K562 (cell line): ENCODE measurements around the gene TIMM44. TPM values are rescaled to one million over a fixed set of nuclear protein-coding genes. Genes with fewer than 3 reads are reported as not detected.

Experiments
- ATAC-seq: fragments of 200-7000 bp; cut with Tn5 transposase; 3 replicates; pipeline ENCODE4 v1.9.1; 2020; ENCODE audit warnings: moderate library complexity
- BruUV-seq: library from RNA; stranded (reverse); fragments of 400-500 nt; replicated peaks from 2 replicates; lab custom pipeline; 2021; lab: Mats Ljungman, UMichigan
- CTCF ChIA-PET: fragments of 300-600 bp; formaldehyde crosslinking; extraction: SDS; loops from one replicate; lab custom pipeline; 2021; ENCODE audit warnings: low intra/inter-chr PET ratio; lab: Yijun Ruan, JAX
- POLR2A ChIA-PET: fragments of 300-600, 350-650 bp; sonication (Branson Sonifier 250); formaldehyde crosslinking; extraction: SDS; loops from one replicate; lab custom pipeline; 2021; ENCODE audit warnings: antibody characterized with exemption, inconsistent platforms; lab: Yijun Ruan, JAX
- DNase-seq, 4 experiments: peaks; one replicate each; pipeline versions ENCODE4 v3.0.0 to v3.0.0-alpha.2; 2011 to 2018; ENCODE audit warnings: low spot score in 3 of 4, mixed read lengths in 3 of 4; ENCODE audit errors: extremely low read depth in 1 of 4
- FAIRE-seq: peaks from 2 replicates; lab custom pipeline; 2011; peaks lifted over from hg19 to GRCh38; lab: Jason Lieb, UNC
- H2AFZ ChIP-seq: 2 replicates; pipeline ENCODE4 v1.6.0; 2011; ENCODE audit warnings: low read depth, low read length, control low read depth, inconsistent platforms
- H3K27ac ChIP-seq: fragments of 200-600 bp; 3 replicates; pipeline ENCODE4 v1.8.0; 2011; ENCODE audit warnings: low read depth, mild to moderate bottlenecking, control low read depth, inconsistent platforms, low read length, moderate library complexity, mixed read lengths; ENCODE audit errors: extremely low read depth
- H3K27me3 ChIP-seq, 2 experiments: fragments of 300-600 bp in 1 of 2; 2 replicates in 1 of 2; 3 replicates in 1 of 2; pipeline versions ENCODE4 v1.6.0 to v1.8.0; 2011; ENCODE audit warnings: inconsistent platforms in 2 of 2, low read length in 2 of 2, mild to moderate bottlenecking in 1 of 2, mixed read lengths in 1 of 2, moderate library complexity in 1 of 2; ENCODE audit not compliant: control insufficient read depth in 2 of 2, insufficient read depth in 2 of 2
- H3K36me3 ChIP-seq: fragments of 300-600 bp; 3 replicates; pipeline ENCODE4 v1.8.0; 2011; ENCODE audit warnings: mild to moderate bottlenecking, low read length, inconsistent platforms; ENCODE audit not compliant: control insufficient read depth, insufficient read depth
- H3K4me1 ChIP-seq, 2 experiments: fragments of 200-600 bp in 1 of 2; replicated peaks in 1 of 2; 2 replicates in 1 of 2; 3 replicates in 1 of 2; pipeline versions ENCODE4 v1.5.1 to v1.8.0; 2011; ENCODE audit warnings: inconsistent platforms in 2 of 2, low read length in 2 of 2, mild to moderate bottlenecking in 1 of 2, mixed read lengths in 1 of 2, moderate library complexity in 1 of 2; ENCODE audit not compliant: control insufficient read depth in 2 of 2, insufficient read depth in 2 of 2
- H3K4me2 ChIP-seq: 2 replicates; pipeline ENCODE4 v1.6.1; 2011; ENCODE audit warnings: low read length, control low read depth, inconsistent platforms, mixed read lengths; ENCODE audit not compliant: insufficient read depth
- H3K4me3 ChIP-seq: fragments of 200-600 bp; sonication (generic), shearing (Covaris generic); 2 replicates; pipeline ENCODE4 v1.5.1; 2016; ENCODE audit warnings: control low read depth, inconsistent platforms
- H3K79me2 ChIP-seq: fragments of 200-600 bp; 3 replicates; pipeline ENCODE4 v1.8.0; 2011; ENCODE audit warnings: low read length, inconsistent platforms; ENCODE audit not compliant: control insufficient read depth, insufficient read depth
- H3K9ac ChIP-seq, 2 experiments: 2 replicates each; pipeline versions ENCODE4 v1.6.0 to v1.6.1; 2011; ENCODE audit warnings: low read depth in 2 of 2, low read length in 2 of 2, control low read depth in 1 of 2, inconsistent platforms in 1 of 2, mild to moderate bottlenecking in 1 of 2, mixed read lengths in 1 of 2; ENCODE audit not compliant: insufficient read depth in 1 of 2
- H3K9me1 ChIP-seq: one replicate; pipeline ENCODE4 v1.6.0; 2011; ENCODE audit warnings: inconsistent platforms, mild to moderate bottlenecking, low read length, moderate library complexity; ENCODE audit not compliant: control insufficient read depth, insufficient read depth
- H3K9me3 ChIP-seq: replicated peaks from 2 replicates; pipeline ENCODE4 v1.5.1; 2011; ENCODE audit warnings: low read depth, low read length, inconsistent platforms; ENCODE audit not compliant: control insufficient read depth, insufficient read depth
- H4K20me1 ChIP-seq: replicated peaks from 2 replicates; pipeline ENCODE4 v1.6.1; 2011; ENCODE audit warnings: low read length, inconsistent platforms, mixed read lengths; ENCODE audit not compliant: control insufficient read depth, insufficient read depth
- ARID1B ChIP-seq: fragments of 450-650 bp; IDR thresholded peaks from 2 replicates; pipeline ENCODE4 v1.6.1; 2016; ENCODE audit warnings: antibody characterized with exemption, mild to moderate bottlenecking, inconsistent platforms
- ASH1L ChIP-seq: fragments of 450-650 bp; IDR thresholded peaks from 2 replicates; pipeline ENCODE4 v1.6.1; 2018; ENCODE audit warnings: borderline replicate concordance, mild to moderate bottlenecking, low read depth; ENCODE audit not compliant: partially characterized antibody
- ATF7 ChIP-seq: fragments of 450-650 bp; IDR thresholded peaks from 2 replicates; pipeline ENCODE4 v1.7.1; 2014; ENCODE audit warnings: mild to moderate bottlenecking, moderate library complexity
- CHAMP1 ChIP-seq: fragments of 450-650 bp; IDR thresholded peaks from 2 replicates; pipeline ENCODE4 v1.6.1; 2016; ENCODE audit warnings: mild to moderate bottlenecking
- DPF2 ChIP-seq: fragments of 450-650 bp; IDR thresholded peaks from 2 replicates; pipeline ENCODE4 v1.6.1; 2016
- E2F4 ChIP-seq: sonication (generic); formaldehyde crosslinking; IDR thresholded peaks from 2 replicates; pipeline ENCODE4 v1.8.0; 2022; ENCODE audit warnings: mild to moderate bottlenecking, low read depth, missing genetic modification reagents
- ESRRA ChIP-seq: fragments of 450-650 bp; IDR thresholded peaks from 2 replicates; pipeline ENCODE4 v1.6.1; 2014; ENCODE audit warnings: low read depth, mild to moderate bottlenecking, moderate library complexity, borderline replicate concordance
- GABPB1 ChIP-seq: sonication (generic); formaldehyde crosslinking; IDR thresholded peaks from 2 replicates; pipeline ENCODE4 v1.8.0; 2022; ENCODE audit warnings: mild to moderate bottlenecking, missing genetic modification reagents
- GTF2A2 ChIP-seq: IDR thresholded peaks from 2 replicates; pipeline ENCODE4 v1.6.1; 2016; ENCODE audit warnings: mild to moderate bottlenecking, missing genetic modification characterization, missing compliant biosample characterization
- MAX ChIP-seq: sonication (generic); formaldehyde crosslinking; IDR thresholded peaks from 2 replicates; pipeline ENCODE4 v1.9.0; 2022; ENCODE audit warnings: mild to moderate bottlenecking, missing genetic modification reagents
- NELFE ChIP-seq: IDR thresholded peaks from 2 replicates; pipeline ENCODE4 v1.6.1; 2011; ENCODE audit warnings: mild to moderate bottlenecking; ENCODE audit not compliant: insufficient read depth, insufficient read length
- PHF21A ChIP-seq: fragments of 450-650 bp; IDR thresholded peaks from 2 replicates; pipeline ENCODE4 v1.6.1; 2017; ENCODE audit warnings: low read depth, borderline replicate concordance
- PHF8 ChIP-seq: fragments of 200-600 bp; sonication (generic); IDR thresholded peaks from 2 replicates; pipeline ENCODE4 v1.6.1; 2012; ENCODE audit warnings: mixed run types, mild to moderate bottlenecking, inconsistent platforms, low read length, moderate library complexity, borderline replicate concordance
- POLR2B ChIP-seq: fragments of 450-650 bp; IDR thresholded peaks from 2 replicates; pipeline ENCODE4 v1.6.1; 2018; ENCODE audit warnings: low read depth; ENCODE audit not compliant: partially characterized antibody
- PPARD ChIP-seq: fragments of 250-450 bp; sonication (Bioruptor Pico); IDR thresholded peaks from 2 replicates; pipeline ENCODE4 v1.8.0; 2022; ENCODE audit warnings: inconsistent platforms, mild to moderate bottlenecking, moderate library complexity
- PTRF ChIP-seq: fragments of 450-650 bp; IDR thresholded peaks from 2 replicates; pipeline ENCODE4 v1.6.1; 2016; ENCODE audit warnings: mild to moderate bottlenecking, missing genetic modification characterization, missing compliant biosample characterization
- RB1 ChIP-seq: fragments of 450-650 bp; IDR thresholded peaks from 2 replicates; pipeline ENCODE4 v1.6.1; 2017; ENCODE audit warnings: low read depth, mild to moderate bottlenecking
- SRSF1 ChIP-seq: fragments of 200-400 bp; formaldehyde crosslinking; IDR thresholded peaks from 2 replicates; pipeline ENCODE4 v1.6.1; 2017; ENCODE audit warnings: mild to moderate bottlenecking, low read depth, low read length, moderate library complexity
- ZNF75A ChIP-seq: fragments of 450-650 bp; formaldehyde crosslinking; IDR thresholded peaks from 2 replicates; pipeline ENCODE4 v1.4.0; 2020; ENCODE audit warnings: mild to moderate bottlenecking
- WGBS: fragments of 100-300 bp; shearing (Covaris generic); methylation state at CpG from one replicate; pipeline ENCODE4 v1.1.6; 2016; ENCODE audit warnings: low coverage, mixed read lengths; ENCODE audit not compliant: insufficient coverage; ENCODE audit errors: missing lambda C conversion rate; 5-methylcytosine and 5-hydroxymethylcytosine counted together
- in situ Hi-C: fragments of 300-500 bp; cut with MboI; formaldehyde crosslinking; loops from 4 replicates; pipeline ENCODE4 v1.15.0; 2018; ENCODE audit warnings: inconsistent platforms, mixed read lengths
- intact Hi-C: fragments of 100-400 bp; cut with micrococcal nuclease; formaldehyde crosslinking; loops from 2 replicates; pipeline ENCODE4 v1.14.2; 2022
- polyA plus RNA-seq, 8 experiments: library from polyadenylated mRNA; depleted of rRNA in 4 of 8; stranded (reverse) in 5 of 8; unstranded in 3 of 8; fragments of >200 nt; fragmentation: Nextera tagmentation in 2 of 8; fragmentation: Illumina TruSeq in 1 of 8; extraction: Ambion mirVana in 2 of 8; extraction: Trizol in 1 of 8; gene quantifications; 2 replicates each; pipeline versions ENCODE4 v1.2.1 to v1.2.3, GENCODE V29; 2011 to 2014; ENCODE audit warnings: inconsistent platforms in 1 of 8, missing spikeins in 1 of 8
- total RNA-seq, 7 experiments: library from RNA; depleted of rRNA in 6 of 7; stranded (reverse); fragments of >200 nt in 6 of 7; fragmentation: Illumina TruSeq in 2 of 7; extraction: Trizol in 2 of 7; gene quantifications; 2 replicates each; pipeline versions ENCODE4 v1.2.1 to v1.2.3, GENCODE V29; 2011 to 2021; ENCODE audit warnings: low replicate concordance in 1 of 7

TIMM44 gene
- total and polyA plus RNA-seq, 9 of the 15 experiments (the other 6 are each of a cell fraction or from before 2014, with no cell fraction given): 10.3 to 231 (median 89.3) TPM

- Histone ChIP-seq H2AFZ (peak within 1 kb of the TSS; percentile 93), H3K4me3 (peak within 1 kb of the TSS; percentile 65), H3K9ac (peak within 1 kb of the TSS; percentile 73 to 94), H3K27ac (peak within 1 kb of the TSS; percentile 61; the same call in 2 of the 3 replicates), H3K4me1 (peaks cover 10 to 35% of the 10 kb centered on the region in 2 experiments), H4K20me1 (no peaks in the 10 kb centered on the region), H3K27me3 (no peaks in the 10 kb centered on the region), H3K9me3 (no peaks in the 10 kb centered on the region), H3K4me2 (peak within 1 kb of the TSS; percentile 82), H3K79me2 (peaks cover 5% of the 10 kb centered on the region; the same call in 2 of the 3 replicates), H3K9me1 (no peaks in the 10 kb centered on the region), H3K36me3 (no peaks in the 10 kb centered on the region)
- ATAC-seq (peak; percentile 99), DNase-seq (peak; percentile 89 to 91 (median 90)), FAIRE-seq (peak; percentile 48)
- ChIA-PET CTCF (no interaction called here), POLR2A (interaction anchor here (0.6 to 8.2 kb wide), 5 partner anchors 9 to 55 kb away, joined by 3 to 72 read pairs (median 5); partner anchors contain the start of genes MAP2K7 and TIMM44)
- BruUV-seq: no TSS peak
- in situ Hi-C loops (no loop called here), intact Hi-C loops (no loop called here)
- WGBS: under 1% methylated on average over 24 of the region's 53 CpGs
- TF ChIP-seq ESRRA (0 out of 2 replicates have a peak, but pooled peaks have one; percentile 27), POLR2B (peak; percentile 62), SRSF1 (no peak), PTRF (tag) (no peak), RB1 (peak; percentile 78), DPF2 (0 out of 2 replicates have a peak, but pooled peaks have one; percentile 33), PPARD (CRISPR knock-in tag) (no peak), ASH1L (no peak), ATF7 (peak; percentile 59; the same call in 1 of the 2 replicates), E2F4 (CRISPR knock-in tag) (no peak), ZNF75A (CRISPR knock-in tag) (no peak), PHF8 (peak; percentile 82; the same call in 1 of the 2 replicates), GABPB1 (CRISPR knock-in tag) (no peak; the same call in 1 of the 2 replicates), ARID1B (peak; percentile 45; the same call in 1 of the 2 replicates), GTF2A2 (tag) (no peak), MAX (CRISPR knock-in tag) (0 out of 2 replicates have a peak, but pooled peaks have one; percentile 25), NELFE (no peak), CHAMP1 (no peak), PHF21A (no peak)
These were observed 55.2 kb downstream of the TIMM44 start, which contains the start of gene LRRC8E for GRCh38 chr19:7888145-7888825. Gene LRRC8E (plus strand): TSS chr19:7888510. CDS start chr19:7895604, 7,094 bp downstream.
